Limb (tissue), 2 donors: ENCODE measurements around the gene CLIC6.

Experiments used
- DNase-seq, 2 donors: peaks; one replicate each; pipeline ENCODE4 v3.0.0-alpha.2; 2016; ENCODE audit errors: extremely low spot score in 2 of 2

Gene CLIC6

DNA sequence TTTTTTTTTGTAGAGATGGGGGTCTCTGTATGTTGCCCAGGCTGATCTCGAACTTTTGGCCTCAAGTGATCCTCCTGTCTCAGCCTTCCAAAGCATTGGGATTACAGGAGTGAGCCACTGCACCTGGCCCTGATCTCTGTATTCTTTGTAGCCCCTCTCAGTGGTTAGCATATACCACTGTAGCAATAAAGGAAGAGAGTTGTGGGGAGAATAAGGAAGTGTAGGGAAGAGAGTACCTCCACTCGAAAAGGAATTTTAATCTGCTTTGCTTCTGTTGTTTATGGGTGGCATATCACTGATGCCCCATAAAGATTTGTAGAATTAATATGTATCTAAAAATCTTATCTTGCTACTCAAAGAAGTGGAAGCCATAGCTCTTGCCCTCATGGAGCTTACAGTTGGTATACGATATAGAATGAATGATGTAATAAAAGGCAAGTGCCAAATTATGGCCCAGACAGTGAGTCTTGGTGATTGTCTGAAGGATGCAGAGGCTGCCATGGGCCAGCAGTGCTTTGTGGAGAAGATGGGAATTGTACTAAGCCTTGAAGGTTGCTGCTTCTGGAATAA is 96.0 kb downstream of the CLIC6 start:
- no peak for DNase-seq

DNA sequence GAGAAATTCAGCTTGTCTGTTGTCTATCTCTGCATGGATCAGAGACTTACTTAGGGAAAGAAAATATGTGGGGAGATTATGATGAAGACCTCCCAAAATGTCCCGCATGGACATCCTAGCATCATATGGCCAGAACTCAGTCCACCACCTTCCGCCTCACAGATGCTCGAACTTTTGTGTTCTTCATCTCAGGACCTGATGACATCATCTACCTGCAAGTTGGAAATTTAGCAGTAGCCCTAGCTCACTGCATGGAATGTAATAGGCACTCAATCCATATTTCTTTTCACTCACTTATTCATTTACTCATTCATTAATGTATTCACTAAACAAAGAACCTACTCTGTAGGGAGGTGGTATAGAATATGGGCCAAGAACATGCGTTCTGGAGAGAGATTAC is 96.8 kb downstream of the CLIC6 start:
- DNase-seq = no peak

DNA sequence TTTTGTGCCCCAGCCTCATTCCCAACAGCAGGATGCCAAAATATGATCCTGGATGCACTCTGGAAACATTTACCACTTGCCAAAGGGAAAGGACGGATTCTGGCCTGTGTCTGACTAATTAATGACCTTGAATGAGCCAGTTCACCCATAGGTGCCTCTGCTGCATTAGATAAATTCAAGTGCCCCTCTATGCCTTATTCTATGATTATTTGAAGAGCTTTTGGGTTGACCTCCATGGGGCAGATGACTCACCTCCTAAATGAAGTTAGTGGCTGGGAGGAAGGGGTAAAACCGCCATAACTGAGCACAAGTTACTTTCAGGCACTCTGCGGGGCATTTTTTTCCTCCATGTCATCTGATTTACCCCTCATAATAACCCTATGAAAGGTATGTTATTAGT is 98.1 kb downstream of the CLIC6 start:
- no peak for DNase-seq
